Esophagus squamous epithelium (tissue), 5 donors: ENCODE results near the gene TBC1D1. TPM values are rescaled to one million over a fixed set of nuclear protein-coding genes. Genes with fewer than 3 reads are reported as not detected.

Experiments used
- DNase-seq: peaks from one replicate; lab custom pipeline; 2025; lab: John Stamatoyannopoulos, UW
- H3K27ac ChIP-seq, 4 donors: fragments of 200-600 bp; sonication (generic); one replicate each; pipeline ENCODE4 v1.5.1; 2016 to 2019; ENCODE audit warnings: mild to moderate bottlenecking in 1 of 4
- H3K27me3 ChIP-seq, 4 donors: fragments of 200-600 bp; sonication (generic); 1 replicate in 3 of 4; 2 replicates in 1 of 4; pipeline versions ENCODE4 v1.5.1 to v1.6.0; 2017 to 2021; ENCODE audit warnings: antibody characterized with exemption in 1 of 4
- H3K36me3 ChIP-seq, 3 donors: fragments of 200-600 bp; sonication (generic); one replicate each; pipeline ENCODE4 v1.5.1; 2016 to 2019
- H3K4me1 ChIP-seq, 3 donors: fragments of 200-600 bp; sonication (generic); one replicate each; pipeline ENCODE4 v1.5.1; 2017 to 2019
- H3K4me3 ChIP-seq, 4 donors: fragments of 200-600 bp; sonication (generic); 1 replicate in 3 of 4; 2 replicates in 1 of 4; pipeline ENCODE4 v1.5.1; 2016 to 2019; ENCODE audit warnings: mild to moderate bottlenecking in 2 of 4, moderate library complexity in 1 of 4
- H3K9me3 ChIP-seq, 3 donors: fragments of 200-600 bp; sonication (generic); one replicate each; pipeline ENCODE4 v1.5.1; 2016 to 2019
- POLR2A ChIP-seq, 4 donors: fragments of 450-650 bp; IDR thresholded peaks; one replicate each; pipeline ENCODE4 v1.6.1; 2017; ENCODE audit warnings: antibody characterized with exemption in 4 of 4, mild to moderate bottlenecking in 4 of 4, moderate library complexity in 3 of 4
- WGBS, 2 donors: methylation state at CpG; one replicate each; pipeline ENCODE4 v1.1.5; 2018; 5-methylcytosine and 5-hydroxymethylcytosine counted together
- intact Hi-C: fragments of 100-400 bp; cut with DNase I; formaldehyde crosslinking; loops from one replicate; pipeline ENCODE4 v1.15.0; 2022
- total RNA-seq, 4 donors: library from RNA; depleted of rRNA; stranded (reverse); fragments of >200 nt; gene quantifications; one replicate each; pipeline ENCODE4 v1.1.0, GENCODE V29; 2016
- TF ChIP-seq, protein P1 (sequence below), 6 experiments: fragments of 450-650 bp in 4 of 6; fragments of 200-600 bp in 2 of 6; sonication (generic) in 2 of 6; IDR thresholded peaks; one replicate each; pipeline ENCODE4 v1.5.1; 2016 to 2019; ENCODE audit warnings: antibody characterized with exemption in 6 of 6, mild to moderate bottlenecking in 4 of 6, moderate library complexity in 4 of 6
- donor health status: DM: yes; HTN: yes; CAD: no.

The TBC1D1 gene
- total RNA-seq, 4 donors from 2014 or later: 6.9 to 44.6 (median 25.6) TPM

- Histone ChIP-seq H3K4me1 (peaks cover 0 to 35% (median 11%) of the 10 kb centered on the region in 3 donors), H3K27ac (no peak overlapping the region), H3K4me3 (no peak overlapping the region), H3K36me3 (peaks cover 0 to 33% (median 0%) of the 10 kb centered on the region in 3 donors), H3K27me3 (no peaks in the 10 kb centered on the region), H3K9me3 (no peaks in the 10 kb centered on the region)
- DNase-seq: no peak
- TF ChIP-seq, protein P1, sequence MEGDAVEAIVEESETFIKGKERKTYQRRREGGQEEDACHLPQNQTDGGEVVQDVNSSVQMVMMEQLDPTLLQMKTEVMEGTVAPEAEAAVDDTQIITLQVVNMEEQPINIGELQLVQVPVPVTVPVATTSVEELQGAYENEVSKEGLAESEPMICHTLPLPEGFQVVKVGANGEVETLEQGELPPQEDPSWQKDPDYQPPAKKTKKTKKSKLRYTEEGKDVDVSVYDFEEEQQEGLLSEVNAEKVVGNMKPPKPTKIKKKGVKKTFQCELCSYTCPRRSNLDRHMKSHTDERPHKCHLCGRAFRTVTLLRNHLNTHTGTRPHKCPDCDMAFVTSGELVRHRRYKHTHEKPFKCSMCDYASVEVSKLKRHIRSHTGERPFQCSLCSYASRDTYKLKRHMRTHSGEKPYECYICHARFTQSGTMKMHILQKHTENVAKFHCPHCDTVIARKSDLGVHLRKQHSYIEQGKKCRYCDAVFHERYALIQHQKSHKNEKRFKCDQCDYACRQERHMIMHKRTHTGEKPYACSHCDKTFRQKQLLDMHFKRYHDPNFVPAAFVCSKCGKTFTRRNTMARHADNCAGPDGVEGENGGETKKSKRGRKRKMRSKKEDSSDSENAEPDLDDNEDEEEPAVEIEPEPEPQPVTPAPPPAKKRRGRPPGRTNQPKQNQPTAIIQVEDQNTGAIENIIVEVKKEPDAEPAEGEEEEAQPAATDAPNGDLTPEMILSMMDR (IDR thresholded peaks at IDR 0.05): no peak
- no peak for TF ChIP-seq POLR2A (IDR thresholded peaks at IDR 0.05)
- 51 to 75% methylated on average over 4 to 5 of the region's 5 CpGs for WGBS, 2 donors
- intact Hi-C loops: no loop called here
Observed at GRCh38 chr4:38115601-38116000, 224.7 kb downstream of the TBC1D1 start.

DNA sequence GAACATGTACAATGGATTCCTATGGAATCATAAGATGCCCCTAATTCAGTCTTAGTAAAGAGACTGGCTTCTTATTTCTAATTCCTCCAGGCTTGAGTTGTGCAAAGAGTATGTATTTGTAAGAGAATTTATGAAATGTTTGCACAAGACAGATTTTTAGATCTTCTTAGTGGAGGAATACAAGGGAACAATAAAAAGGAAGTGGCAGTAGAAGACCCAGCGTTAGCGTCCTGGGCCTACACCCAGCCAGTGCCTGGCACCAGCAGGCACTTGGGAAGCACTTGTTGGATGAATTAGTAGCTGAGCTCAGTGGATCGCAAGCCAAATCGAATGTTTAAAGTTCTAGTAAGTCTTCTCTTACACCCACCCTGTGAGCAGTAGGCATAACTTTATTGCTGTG lies 226.7 kb downstream of the TBC1D1 start:
- peaks cover 0 to 41% (median 0%) of the 10 kb centered on the region in 3 donors for H3K36me3 ChIP-seq
- peaks cover 0 to 39% (median 11%) of the 10 kb centered on the region in 3 donors for H3K4me1 ChIP-seq

DNA sequence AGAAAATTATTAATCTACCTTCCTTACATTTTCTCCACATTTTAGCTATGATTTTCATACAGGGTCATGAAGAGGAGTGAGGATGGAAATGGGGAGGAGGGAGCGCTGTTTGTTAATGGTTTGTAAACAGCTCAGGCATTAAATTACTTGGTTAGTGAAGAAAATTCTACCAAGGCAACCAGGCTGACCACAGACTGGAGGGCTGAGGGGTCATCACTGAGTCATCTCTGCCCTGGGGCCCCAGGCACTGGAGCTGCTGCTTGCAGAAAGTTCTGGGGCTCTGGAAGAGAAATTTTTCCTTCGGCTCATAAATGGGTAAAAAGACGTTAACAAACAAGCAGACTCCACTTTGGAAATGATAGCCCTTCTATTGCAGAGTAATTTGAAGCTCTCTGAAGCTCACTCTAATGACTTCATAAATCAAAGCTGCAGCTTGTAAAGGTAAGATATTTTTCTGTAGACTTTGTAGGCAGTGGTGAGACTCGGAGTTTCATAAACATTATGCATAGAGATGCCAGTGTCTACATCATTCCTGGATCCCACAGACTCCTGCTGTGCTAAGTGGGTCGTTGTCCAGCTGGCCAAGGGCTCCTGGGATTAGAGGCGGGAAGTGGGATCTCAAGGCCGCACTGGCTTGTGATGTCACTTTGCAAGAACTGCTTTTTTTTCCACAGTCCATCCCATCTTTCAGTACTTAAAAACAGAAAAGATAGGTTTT lies 228.9 kb downstream of the TBC1D1 start:
- Histone ChIP-seq H3K9me3 (no peaks in the 10 kb centered on the region), H3K36me3 (peaks cover 0 to 43% (median 0%) of the 10 kb centered on the region in 3 donors), H3K27me3 (no peaks in the 10 kb centered on the region), H3K4me1 (peaks cover 0 to 26% (median 1%) of the 10 kb centered on the region in 3 donors), H3K4me3 (no peak overlapping the region), H3K27ac (no peak overlapping the region)
- 65 to 74% methylated on average over 7 of the region's 7 CpGs for WGBS, 2 donors
- no peak for DNase-seq
- intact Hi-C loops: no loop called here
- no peak for TF ChIP-seq POLR2A (IDR thresholded peaks at IDR 0.05)
- TF ChIP-seq, protein P1 (IDR thresholded peaks at IDR 0.05): no peak

More for the DNA sequence above, 226.7 kb downstream of the TBC1D1 start:
- Histone ChIP-seq H3K27me3 (no peaks in the 10 kb centered on the region), H3K4me3 (no peak overlapping the region), H3K27ac (peak overlapping the region in 1 of 4 donors; percentile 5), H3K9me3 (no peaks in the 10 kb centered on the region)
- TF ChIP-seq, protein P1 (IDR thresholded peaks at IDR 0.05): no peak
- no peak for TF ChIP-seq POLR2A (IDR thresholded peaks at IDR 0.05)
- DNase-seq: no peak
- intact Hi-C loops: no loop called here
- WGBS, 2 donors: 76 to 88% methylated on average over 3 to 4 of the region's 4 CpGs

DNA sequence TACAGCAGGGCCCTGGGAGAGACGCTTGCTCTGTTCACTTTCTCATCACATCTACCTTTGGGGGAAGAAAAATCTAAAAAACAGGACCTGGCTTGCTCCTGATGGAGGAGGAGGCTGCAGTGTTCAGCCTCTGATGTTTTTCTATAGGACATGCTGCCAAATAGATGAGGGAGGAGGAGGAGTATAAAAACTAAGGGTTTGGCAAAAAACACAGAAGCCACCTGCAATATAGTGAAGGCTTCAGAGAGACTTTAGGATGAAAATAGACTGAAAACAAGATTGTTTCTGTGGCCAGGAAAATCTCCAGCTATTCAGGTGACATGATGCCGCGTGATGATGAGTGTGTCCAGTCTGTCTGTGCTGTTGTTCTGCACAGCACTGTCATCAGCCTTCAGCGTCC lies 229.9 kb downstream of the TBC1D1 start:
- Histone ChIP-seq H3K4me1 (peaks cover 0 to 17% (median 0%) of the 10 kb centered on the region in 3 donors), H3K27ac (no peak overlapping the region), H3K4me3 (no peak overlapping the region), H3K36me3 (peaks cover 0 to 44% (median 3%) of the 10 kb centered on the region in 3 donors), H3K27me3 (no peaks in the 10 kb centered on the region), H3K9me3 (no peaks in the 10 kb centered on the region)
- TF ChIP-seq POLR2A (IDR thresholded peaks at IDR 0.05): no peak
- TF ChIP-seq, protein P1 (IDR thresholded peaks at IDR 0.05): no peak
- WGBS, 2 donors: 67 to 90% methylated on average over 3 to 4 of the region's 4 CpGs
- no peak for DNase-seq
- intact Hi-C loops: no loop called here

DNA sequence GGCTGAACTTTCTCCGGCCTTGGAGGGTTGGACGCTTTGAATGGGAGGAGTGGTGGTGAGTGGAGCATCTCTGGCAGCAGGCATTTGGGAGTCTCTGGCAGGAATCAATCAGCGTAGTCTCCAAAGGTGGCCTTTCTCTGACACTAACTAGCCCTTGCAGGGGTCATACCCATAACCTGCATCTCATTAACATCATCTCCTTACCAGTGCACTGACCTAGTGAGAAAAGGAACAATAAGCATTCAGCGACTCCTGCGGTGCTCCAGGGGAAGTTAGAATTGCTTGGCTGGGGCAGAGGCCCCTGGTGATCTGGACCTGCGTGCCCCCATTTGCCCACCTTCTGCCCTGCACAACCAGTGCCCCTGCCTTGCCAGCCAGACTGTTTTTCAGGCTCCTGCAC lies 231.2 kb downstream of the TBC1D1 start:
- DNase-seq: no peak
- Histone ChIP-seq H3K4me3 (no peak overlapping the region), H3K27ac (no peak overlapping the region), H3K27me3 (no peaks in the 10 kb centered on the region), H3K36me3 (peaks cover 0 to 41% (median 4%) of the 10 kb centered on the region in 3 donors), H3K4me1 (peaks cover 0 to 14% (median 0%) of the 10 kb centered on the region in 3 donors), H3K9me3 (no peaks in the 10 kb centered on the region)
- TF ChIP-seq POLR2A (IDR thresholded peaks at IDR 0.05): no peak
- TF ChIP-seq, protein P1 (IDR thresholded peaks at IDR 0.05): no peak
- 88 to 95% methylated on average over 3 to 6 of the region's 6 CpGs for WGBS, 2 donors
- intact Hi-C loops: no loop called here
